WERI-Rb-1 (cell line): ENCODE results near the gene CAPG.

ENCODE experiments used
- DNase-seq: peaks from one replicate; pipeline ENCODE4 v3.0.0-alpha.2; 2020
- H3K27ac ChIP-seq: fragments of 250-450 bp; sonication (Bioruptor Pico); 2 replicates; pipeline ENCODE4 v1.5.1; 2020; ENCODE audit warnings: mild to moderate bottlenecking, moderate library complexity
- H3K27me3 ChIP-seq: fragments of 250-450 bp; sonication (Bioruptor Pico); 2 replicates; pipeline ENCODE4 v1.5.1; 2021; ENCODE audit warnings: mild to moderate bottlenecking, low read depth, moderate library complexity; ENCODE audit not compliant: insufficient read depth, severe bottlenecking
- H3K36me3 ChIP-seq: fragments of 250-450 bp; sonication (Bioruptor Pico); 2 replicates; pipeline ENCODE4 v1.5.1; 2020; ENCODE audit warnings: mild to moderate bottlenecking, moderate library complexity
- H3K4me3 ChIP-seq: 2 replicates; pipeline ENCODE4 v1.5.1; 2011; ENCODE audit warnings: low read depth, mild to moderate bottlenecking, control low read depth, low read length
- H3K9me3 ChIP-seq: fragments of 250-450 bp; sonication (Bioruptor Pico); 2 replicates; pipeline ENCODE4 v1.5.1; 2021; ENCODE audit warnings: mild to moderate bottlenecking, moderate library complexity; ENCODE audit not compliant: severe bottlenecking
- CTCF ChIP-seq: IDR thresholded peaks from 2 replicates; pipeline ENCODE4 v1.5.1; 2011; ENCODE audit warnings: low read depth, mild to moderate bottlenecking, control low read depth, inconsistent platforms, low read length

The CAPG gene

GRCh38 chr2:85356186-85356585, 54.0 kb downstream of the CAPG start:
- no peak for DNase-seq
- no peak overlapping the region for H3K4me3 ChIP-seq
- no peaks in the 10 kb centered on the region for H3K27me3 ChIP-seq
- peaks cover 26% of the 10 kb centered on the region for H3K36me3 ChIP-seq
- H3K9me3 ChIP-seq: no peaks in the 10 kb centered on the region
- H3K27ac ChIP-seq: no peak overlapping the region
- no peak for TF ChIP-seq CTCF

- peak overlapping the region; percentile 93 for H3K4me3 ChIP-seq
- H3K27me3 ChIP-seq: no peaks in the 10 kb centered on the region
- DNase-seq: no peak
- H3K9me3 ChIP-seq: no peaks in the 10 kb centered on the region
- H3K27ac ChIP-seq: no peak overlapping the region
- H3K36me3 ChIP-seq: peaks cover 29% of the 10 kb centered on the region
- no peak for TF ChIP-seq CTCF
Measured at GRCh38 chr2:85355521-85355920, 54.6 kb downstream of the CAPG start.

DNA sequence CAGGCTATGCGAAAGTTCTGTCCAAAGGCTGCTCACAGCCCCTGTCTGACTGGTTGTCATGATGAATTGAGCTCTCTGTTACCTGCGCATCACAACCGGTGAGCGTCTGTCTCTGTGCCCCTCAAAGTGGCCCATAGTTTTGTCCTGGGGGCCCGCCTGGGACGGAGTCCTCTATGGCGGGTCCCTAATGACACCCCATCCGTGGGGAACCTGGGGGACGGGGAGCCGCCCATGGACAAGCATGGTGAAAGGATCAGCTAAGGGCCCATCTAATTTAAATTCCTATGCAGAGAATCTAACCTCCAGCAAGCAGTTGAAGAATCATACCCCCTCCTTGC, 55.1 kb downstream of the CAPG start:
- H3K27me3 ChIP-seq: no peaks in the 10 kb centered on the region
- no peaks in the 10 kb centered on the region for H3K9me3 ChIP-seq
- no peak for DNase-seq
- H3K27ac ChIP-seq: peak overlapping the region; percentile 78; the same call in 1 of the 2 replicates
- H3K36me3 ChIP-seq: peaks cover 31% of the 10 kb centered on the region
- TF ChIP-seq CTCF: no peak
- H3K4me3 ChIP-seq: peak overlapping the region; percentile 93

DNA sequence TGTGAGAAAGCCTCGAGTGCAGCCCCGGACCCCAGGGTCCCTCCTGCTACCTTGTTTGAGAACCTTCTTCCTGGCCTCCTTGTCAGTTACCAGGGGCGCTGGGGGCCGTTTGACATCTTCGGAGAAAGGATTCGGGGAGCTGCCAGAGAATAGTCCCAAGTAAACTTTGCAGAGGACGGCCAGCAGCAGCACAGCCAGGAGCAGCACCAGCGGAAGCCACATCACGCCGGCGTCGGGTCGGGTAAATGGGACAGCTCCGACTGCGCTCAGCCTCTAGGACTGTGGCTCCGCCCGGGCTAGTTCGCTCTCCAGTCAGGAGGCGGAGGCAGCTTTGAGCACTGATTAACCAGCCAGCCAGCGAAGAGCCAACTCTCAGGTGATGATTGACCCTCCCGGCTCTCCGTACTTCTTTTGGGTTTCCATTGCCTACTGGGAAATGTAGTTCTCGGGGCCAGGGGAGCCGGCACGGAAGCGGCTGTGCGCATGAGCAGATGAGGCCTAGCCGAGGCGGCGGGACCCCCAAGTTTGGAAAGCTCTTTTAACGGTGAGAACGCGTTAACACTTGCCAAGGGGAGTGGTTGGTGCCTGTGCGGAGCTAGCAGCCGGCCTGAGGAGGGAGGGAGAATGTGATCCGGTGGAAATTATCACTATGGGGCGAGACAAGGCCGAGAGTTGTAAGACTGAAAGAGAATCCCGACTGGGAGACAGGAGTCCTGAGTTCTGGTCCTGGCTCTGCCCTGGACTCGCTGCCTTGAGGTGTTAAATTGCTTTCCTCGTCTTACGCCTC, 55.7 kb downstream of the CAPG start, which contains the start of the genes ELMOD3 and RETSAT:
Gene ELMOD3 (plus strand): TSS at position 484 of the 787 bp plus-strand sequence. CDS start 2,430 bp downstream, outside the sequence.
Gene RETSAT (minus strand): TSS at position 243 of the 787 bp plus-strand sequence. CDS start 21 bp downstream, at position 222.
- Histone ChIP-seq H3K27ac (peak within 1 kb of the TSS; percentile 78), H3K36me3 (peaks cover 37% of the 10 kb centered on the region), H3K27me3 (no peaks in the 10 kb centered on the region), H3K4me3 (peak within 1 kb of the TSS; percentile 93), H3K9me3 (no peaks in the 10 kb centered on the region)
- DNase-seq: peak; percentile 99
- TF ChIP-seq CTCF: no peak

GRCh38 chr2:85353876-85354285, 56.3 kb downstream of the CAPG start:
- peak; percentile 16 for DNase-seq
- Histone ChIP-seq H3K27me3 (no peaks in the 10 kb centered on the region), H3K36me3 (peaks cover 38% of the 10 kb centered on the region), H3K27ac (peak overlapping the region; percentile 52), H3K4me3 (peak overlapping the region; percentile 93), H3K9me3 (no peaks in the 10 kb centered on the region)
- no peak for TF ChIP-seq CTCF
